Measurements from ENCODE around the gene COPB1. TPM values are rescaled to one million over a fixed set of nuclear protein-coding genes. Genes with fewer than 3 reads are reported as not detected.

The COPB1 gene
- total and polyA plus RNA-seq, 2 of the 8 experiments (the other 6 are each of a cell fraction or from before 2014, with no cell fraction given): 28.7 to 72.1 TPM

- DNase-seq (ENCODE audit: low read depth in 1 of 2, low spot score in 2 of 2) (peak in 1 of 2 experiments; percentile 52), FAIRE-seq (no peak)
- Histone ChIP-seq H4K20me1 (replicated peaks in 1 of 2; ENCODE audit: control insufficient read depth in 1 of 2, insufficient read depth in 2 of 2, low read length in 2 of 2) (no peaks in the 10 kb centered on the region), H3K27me3 (replicated peaks in 1 of 4; ENCODE audit: control insufficient read depth in 3 of 4, extremely low read depth in 1 of 4, insufficient read depth in 3 of 4, low read length in 3 of 4) (no peaks in the 10 kb centered on the region), H3K14ac (ENCODE audit: insufficient read length) (no peak overlapping the region), H2BK20ac (ENCODE audit: low read length) (no peak overlapping the region), H3K36me3 (ENCODE audit: control insufficient read depth in 2 of 4, insufficient read depth in 4 of 4, low read length in 3 of 4) (peaks cover 3 to 27% (median 12%) of the 10 kb centered on the region in 4 experiments; a peak in 5 of 8 replicates), H3K4me3 (ENCODE audit: extremely low read depth in 1 of 4, insufficient read depth in 2 of 4, low read depth in 3 of 4, low read length in 4 of 4) (no peak overlapping the region), H3K4me1 (replicated peaks in 1 of 4; ENCODE audit: control insufficient read depth in 3 of 4, insufficient read depth in 4 of 4, low read length in 3 of 4) (no peaks in the 10 kb centered on the region), H2BK5ac (ENCODE audit: low read depth, low read length) (no peak overlapping the region), H2AK5ac (ENCODE audit: low read depth, low read length) (no peak overlapping the region), H4K91ac (replicated peaks; ENCODE audit: insufficient read length, low read length) (no peak overlapping the region), H3K79me1 (ENCODE audit: low read depth, low read length) (no peaks in the 10 kb centered on the region), H3K18ac (ENCODE audit: extremely low read depth, low read length) (no peak overlapping the region), H3K9me3 (ENCODE audit: insufficient read depth in 2 of 2, low read depth in 1 of 2, low read length in 1 of 2) (no peaks in the 10 kb centered on the region), H4K8ac (ENCODE audit: extremely low read depth, insufficient read depth, low read length) (no peak overlapping the region), H4K5ac (ENCODE audit: insufficient read length, low read depth, low read length) (no peak overlapping the region), H3K9ac (replicated peaks in 1 of 4; ENCODE audit: extremely low read depth in 1 of 4, low read depth in 3 of 4, low read length in 3 of 4) (no peak overlapping the region), H2BK15ac (ENCODE audit: low read length) (no peak overlapping the region), H2AFZ (ENCODE audit: low read length) (no peak overlapping the region), H3K79me2 (ENCODE audit: control insufficient read depth in 1 of 2, insufficient read depth in 2 of 2, low read length in 2 of 2) (no peaks in the 10 kb centered on the region), H3K56ac (replicated peaks; ENCODE audit: insufficient read length, low read depth, low read length) (no peak overlapping the region), H3K4me2 (ENCODE audit: insufficient read depth in 1 of 2, low read depth in 2 of 2, low read length in 2 of 2) (no peak overlapping the region), H3K23ac (ENCODE audit: insufficient read length) (no peak overlapping the region), H2BK120ac (replicated peaks; ENCODE audit: low read depth, low read length) (no peak overlapping the region), H3K4ac (replicated peaks; ENCODE audit: insufficient read length, low read depth, low read length) (no peak overlapping the region), H3K23me2 (ENCODE audit: low read depth, low read length) (no peaks in the 10 kb centered on the region), H2BK12ac (ENCODE audit: low read depth, low read length) (no peak overlapping the region), H3K27ac (ENCODE audit: low read depth, low read length) (no peak overlapping the region)
- peak; percentile 53 to 65 for TF ChIP-seq RAD21 (IDR thresholded peaks at IDR 0.05 in 1 of 2, conservative IDR thresholded peaks at IDR 0.05 in 1 of 2; ENCODE audit: low read depth in 2 of 2, low read length in 2 of 2)
- TF ChIP-seq MAFK (IDR thresholded peaks at IDR 0.05; ENCODE audit: low read depth, low read length): 0 out of 2 replicates have a peak, but pooled peaks have one; percentile 14
- TF ChIP-seq CEBPB (IDR thresholded peaks at IDR 0.05; ENCODE audit: low read depth, low read length): peak; percentile 38; the same call in 1 of the 2 replicates
- no peak for TF ChIP-seq KDM4A (IDR thresholded peaks at IDR 0.05; ENCODE audit: low read depth, low read length, severe bottlenecking)
- TF ChIP-seq CTCF (IDR thresholded peaks at IDR 0.05; ENCODE audit: control extremely low read depth in 1 of 3, insufficient read depth in 1 of 3, low read depth in 1 of 3, low read length in 3 of 3): peak in 2 of 3 experiments; percentile 35 to 42; a peak in 2 of 4 replicates
- ChIA-PET POLR2A (ENCODE audit: partially characterized antibody) (interaction anchor here (0.7 to 1.1 kb wide), 3 partner anchors 25 to 189 kb away, joined by 3 read pairs; no protein-coding TSS in a partner anchor), CTCF (ENCODE audit: partially characterized antibody) (interaction anchor here (0.5 to 7.3 kb wide), 61 partner anchors 9 to 684 kb away, joined by 3 to 127 read pairs (median 5); partner anchors contain the start of gene COPB1)
- WGBS, 2 experiments (ENCODE audit: extremely low coverage in 1 of 2, insufficient coverage in 1 of 2, insufficient read length in 1 of 2, insufficient replicate concordance in 2 of 2, low coverage in 1 of 2, low lambda C conversion rate in 2 of 2, missing lambda C conversion rate in 1 of 2): 89% methylated on average over 7 of the region's 7 CpGs; no CpG with 5 or more reads in 1 of the 2 experiments
Observed at GRCh38 chr11:14454861-14455632, 44.6 kb downstream of the COPB1 start.

Measured in H1 (cell line).